GM12874 (cell line): ENCODE data around the gene CHAF1A.

Source experiments
- CTCF ChIP-seq: IDR thresholded peaks from 2 replicates; pipeline ENCODE4 v1.5.1; 2011; ENCODE audit warnings: low read depth, mild to moderate bottlenecking, control low read depth, low read length, moderate library complexity; ENCODE audit not compliant: insufficient read depth

Gene CHAF1A

GRCh38 chr19:4443188-4443587 is 40.7 kb downstream of the CHAF1A start:
- no peak for TF ChIP-seq CTCF

GRCh38 chr19:4443966-4444764 is 41.7 kb downstream of the CHAF1A start:
- no peak for TF ChIP-seq CTCF

- TF ChIP-seq CTCF = no peak
Measured at GRCh38 chr19:4444765-4445741, 42.6 kb downstream of the CHAF1A start.

- no peak for TF ChIP-seq CTCF
Measured at GRCh38 chr19:4445963-4446703, 43.7 kb downstream of the CHAF1A start.

GRCh38 chr19:4446704-4447200 is 44.3 kb downstream of the CHAF1A start:
- no peak for TF ChIP-seq CTCF

- TF ChIP-seq CTCF = no peak
Measured at GRCh38 chr19:4447327-4448146, 45.1 kb downstream of the CHAF1A start.
